Activated CD8-positive, alpha-beta T cell treated with anti-CD3 and anti-CD28 coated beads, Interleukin-2, amount 10 ng/mL, durations not matched to agents 7 days and 5 days (primary cell): ENCODE measurements around the gene PPFIBP1. TPM values are rescaled to one million over a fixed set of nuclear protein-coding genes. Genes with fewer than 3 reads are reported as not detected.
A peak's percentile ranks its signal among the peaks of the same experiment; 100 is the strongest.
"Not testable (repeated sequence)": the region's sequence is repeated elsewhere in the genome, so short reads cannot be mapped to it uniquely, and the experiment has no call there.

Experiments
- ATAC-seq: fragments of 150-1000 bp; cut with Tn5 transposase; one replicate; pipeline ENCODE4 v1.10.0; 2021; ENCODE audit warnings: moderate library complexity
- CTCF ChIA-PET: fragments of 350-600 bp; sonication (Branson Sonifier 250); formaldehyde crosslinking; loops from one replicate; lab custom pipeline; 2021; ENCODE audit warnings: antibody characterized with exemption; lab: Charles Lee
- POLR2A ChIA-PET: fragments of 350-600 bp; sonication (Branson Sonifier 250); formaldehyde crosslinking; loops from one replicate; lab custom pipeline; 2021; ENCODE audit warnings: antibody characterized with exemption; lab: Charles Lee
- DNase-seq: peaks from one replicate; pipeline ENCODE4 v3.0.0-alpha.2; 2020
- H3K27ac Mint-ChIP-seq: one replicate; pipeline ENCODE4 v1.8.0; 2021; ENCODE audit warnings: mild to moderate bottlenecking, mixed read lengths
- H3K27me3 Mint-ChIP-seq: one replicate; pipeline ENCODE4 v1.8.0; 2021; ENCODE audit warnings: low read depth, mixed read lengths
- H3K36me3 Mint-ChIP-seq: one replicate; pipeline ENCODE4 v1.8.0; 2021; ENCODE audit warnings: low read depth, mixed read lengths
- H3K4me1 Mint-ChIP-seq: one replicate; pipeline ENCODE4 v1.8.0; 2021; ENCODE audit warnings: low read depth, mixed read lengths
- H3K4me3 Mint-ChIP-seq: one replicate; pipeline ENCODE4 v1.8.0; 2021; ENCODE audit warnings: mild to moderate bottlenecking, mixed read lengths
- H3K9me3 Mint-ChIP-seq: one replicate; pipeline ENCODE4 v1.8.0; 2022; ENCODE audit warnings: mixed read lengths; ENCODE audit not compliant: insufficient read depth
- total RNA-seq, 2 experiments: library from RNA; stranded (reverse); gene quantifications; one replicate each; pipeline ENCODE4 v1.2.3, GENCODE V29; 2021

PPFIBP1 gene
- total RNA-seq, 2 experiments from 2014 or later = 17.5 TPM

DNA sequence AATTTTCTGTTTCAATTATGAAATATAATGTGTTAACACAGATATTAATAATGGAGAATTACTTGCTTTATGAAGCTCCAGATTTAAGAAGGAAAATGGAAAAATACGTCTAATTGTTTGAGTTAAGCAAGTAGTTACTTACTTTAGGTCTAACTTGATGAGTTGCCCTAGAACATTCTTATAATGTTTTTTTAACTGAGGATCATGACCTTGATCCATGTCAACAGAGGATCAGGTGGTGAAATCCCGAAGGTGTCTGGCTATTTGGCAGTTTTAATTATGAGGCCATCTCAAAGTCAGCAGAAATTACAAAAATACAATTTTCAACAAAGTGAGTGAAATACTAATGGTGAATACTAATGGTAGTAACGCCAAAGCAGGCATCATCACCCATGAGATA, 115.3 kb downstream of the PPFIBP1 start:
- peaks cover 25% of the 10 kb centered on the region for H3K4me1 Mint-ChIP-seq
- ChIA-PET POLR2A (no interaction called here), CTCF (interaction anchor here (1.5 kb wide), 1 partner anchor 13 kb away, joined by 3 read pairs; no protein-coding TSS in a partner anchor)
- DNase-seq = no peak
- peaks cover 2% of the 10 kb centered on the region for H3K27me3 Mint-ChIP-seq
- H3K4me3 Mint-ChIP-seq = no peak overlapping the region
- no peaks in the 10 kb centered on the region for H3K9me3 Mint-ChIP-seq
- H3K36me3 Mint-ChIP-seq = peaks cover 6% of the 10 kb centered on the region
- ATAC-seq = no peak
- H3K27ac Mint-ChIP-seq = no peak overlapping the region

DNA sequence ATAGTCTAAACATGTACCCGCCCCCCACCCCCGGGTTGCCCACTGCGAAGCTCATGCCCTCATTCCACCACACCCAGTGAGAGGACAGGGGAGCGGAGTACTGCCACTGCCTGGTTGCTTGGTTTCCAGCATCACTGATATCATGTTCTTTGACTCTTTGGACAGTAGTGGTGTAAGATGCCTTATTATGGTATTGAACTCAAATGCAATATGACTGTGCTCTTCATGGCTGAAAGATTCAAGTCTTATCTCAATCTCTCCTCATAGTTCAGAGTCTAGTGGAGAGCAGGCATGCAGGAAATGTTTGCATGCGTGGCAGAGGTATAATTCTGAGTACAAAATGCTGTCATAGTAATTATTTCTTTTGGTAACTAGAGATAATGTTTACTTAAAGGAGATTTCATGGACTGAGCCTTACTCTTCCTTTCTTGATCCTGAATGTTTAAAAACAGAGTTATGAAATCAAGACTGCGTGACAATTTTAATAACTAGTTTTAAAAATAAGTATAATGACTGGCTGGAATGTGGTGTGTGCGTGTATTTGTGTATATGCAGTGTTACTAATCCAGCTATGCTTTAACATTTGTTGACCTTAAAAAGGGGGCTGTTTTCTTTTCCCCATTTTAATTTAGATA, 116.7 kb downstream of the PPFIBP1 start:
- POLR2A ChIA-PET = not testable (repeated sequence)
- peaks cover 20% of the 10 kb centered on the region for H3K4me1 Mint-ChIP-seq

DNA sequence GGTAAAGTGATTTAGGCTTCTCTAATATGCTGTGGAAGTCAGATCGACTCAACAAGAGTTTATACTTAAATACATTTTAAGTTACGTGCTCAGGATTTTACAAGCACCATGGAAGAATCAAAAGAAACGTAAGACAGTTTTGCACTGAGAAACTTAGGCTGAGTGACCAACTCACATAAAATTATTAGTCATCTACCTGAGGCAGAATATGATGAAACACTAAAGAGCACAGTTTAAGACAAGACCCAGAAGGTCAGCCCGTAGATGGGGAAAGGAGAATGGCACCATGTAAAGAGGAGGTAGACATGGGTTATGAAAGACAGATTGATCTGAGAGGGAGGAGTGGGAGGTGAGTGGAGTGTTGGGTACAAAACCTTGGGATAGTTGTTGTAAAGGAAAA, 118.4 kb downstream of the PPFIBP1 start:
- H3K4me1 Mint-ChIP-seq, POLR2A ChIA-PET, H3K27ac Mint-ChIP-seq, H3K4me3 Mint-ChIP-seq, H3K36me3 Mint-ChIP-seq, ATAC-seq, CTCF ChIA-PET, DNase-seq, H3K9me3 Mint-ChIP-seq, H3K27me3 Mint-ChIP-seq: not testable (repeated sequence)

More for the DNA sequence above, 116.7 kb downstream of the PPFIBP1 start:
- CTCF ChIA-PET = interaction anchor here (1.5 kb wide), 1 partner anchor 12 kb away, joined by 3 read pairs; no protein-coding TSS in a partner anchor
- not testable (repeated sequence) for H3K9me3 Mint-ChIP-seq, H3K4me3 Mint-ChIP-seq, H3K27me3 Mint-ChIP-seq, ATAC-seq, H3K27ac Mint-ChIP-seq, DNase-seq, H3K36me3 Mint-ChIP-seq

DNA sequence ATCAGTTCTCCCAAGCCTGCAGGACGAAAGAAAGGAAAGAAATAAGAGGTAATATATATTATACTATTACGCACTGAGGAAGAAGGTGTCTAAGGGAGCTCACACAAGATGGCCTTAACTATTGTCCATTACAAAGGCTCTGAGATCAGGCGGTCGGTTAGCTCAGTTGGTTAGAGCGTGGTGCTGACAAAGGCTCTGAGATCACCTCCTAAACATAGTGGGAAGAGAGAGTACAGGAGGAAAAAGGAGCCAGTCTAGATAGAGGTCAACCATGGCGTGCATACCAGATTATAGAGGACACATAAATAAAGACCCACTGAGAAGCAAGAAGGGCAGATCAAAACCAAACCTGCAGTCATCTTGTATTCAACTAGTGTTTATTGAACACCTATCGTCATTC, 118.9 kb downstream of the PPFIBP1 start:
- H3K4me3 Mint-ChIP-seq, H3K9me3 Mint-ChIP-seq, CTCF ChIA-PET, DNase-seq, H3K36me3 Mint-ChIP-seq, H3K27ac Mint-ChIP-seq, POLR2A ChIA-PET, H3K27me3 Mint-ChIP-seq, H3K4me1 Mint-ChIP-seq, ATAC-seq: not testable (repeated sequence)

DNA sequence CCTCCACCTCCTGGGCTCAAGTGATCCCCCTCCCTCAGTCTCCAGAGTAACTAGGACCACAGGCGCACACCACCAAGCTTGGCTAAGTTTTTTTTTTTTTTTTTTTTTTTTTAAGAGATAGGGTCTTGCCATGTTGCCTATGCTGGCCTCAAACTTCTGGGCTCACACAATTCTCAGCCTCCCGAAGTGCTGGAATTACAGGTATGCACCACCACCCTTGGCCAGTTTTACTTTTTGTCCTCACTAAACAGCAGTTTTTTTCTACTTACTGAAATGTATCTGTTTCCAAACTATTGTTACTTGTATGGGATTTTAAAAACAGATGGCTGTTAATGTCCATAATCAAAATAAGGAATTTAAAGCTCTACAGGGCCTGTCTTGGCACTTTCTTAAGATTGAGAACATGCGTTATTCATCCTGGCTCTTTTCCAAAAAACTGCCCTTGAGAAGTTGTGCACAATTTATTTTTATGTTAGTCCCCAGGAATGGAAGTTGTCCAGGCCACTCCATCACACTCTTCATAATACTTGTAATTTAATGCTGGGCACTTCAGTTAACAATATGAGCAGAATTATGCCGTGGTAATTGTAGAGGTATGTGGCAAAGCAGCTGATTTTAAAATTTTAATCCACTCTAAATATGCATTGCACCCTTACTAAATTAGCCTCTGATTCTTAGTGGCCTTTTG, 120.3 kb downstream of the PPFIBP1 start:
- ATAC-seq (no peak), DNase-seq (no peak)
- Mint-ChIP-seq H3K36me3 (no peaks in the 10 kb centered on the region), H3K4me3 (no peak overlapping the region), H3K4me1 (no peaks in the 10 kb centered on the region), H3K9me3 (no peaks in the 10 kb centered on the region), H3K27me3 (peaks cover 4% of the 10 kb centered on the region), H3K27ac (no peak overlapping the region)
- ChIA-PET POLR2A (no interaction called here), CTCF (no interaction called here)

DNA sequence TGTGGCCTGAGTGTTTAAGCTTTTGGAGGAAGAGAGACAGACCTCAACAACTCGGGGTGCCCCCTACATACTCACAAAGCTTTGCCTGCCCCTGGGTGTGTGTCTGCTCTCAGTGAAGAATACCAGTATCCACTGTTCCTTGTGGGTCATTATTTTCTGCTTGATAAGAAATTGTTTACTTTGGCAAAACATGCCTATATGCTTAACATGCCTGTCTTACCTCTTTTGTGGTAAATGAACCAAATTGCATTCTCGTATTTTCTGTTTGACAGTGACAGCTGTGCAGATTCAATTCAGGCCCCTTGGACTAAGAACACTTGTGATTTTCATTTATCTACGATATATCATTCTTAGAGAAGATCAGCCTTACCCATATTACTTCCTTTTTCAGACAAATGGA, 121.7 kb downstream of the PPFIBP1 start:
- H3K9me3 Mint-ChIP-seq = no peaks in the 10 kb centered on the region
- POLR2A ChIA-PET = no interaction called here

DNA sequence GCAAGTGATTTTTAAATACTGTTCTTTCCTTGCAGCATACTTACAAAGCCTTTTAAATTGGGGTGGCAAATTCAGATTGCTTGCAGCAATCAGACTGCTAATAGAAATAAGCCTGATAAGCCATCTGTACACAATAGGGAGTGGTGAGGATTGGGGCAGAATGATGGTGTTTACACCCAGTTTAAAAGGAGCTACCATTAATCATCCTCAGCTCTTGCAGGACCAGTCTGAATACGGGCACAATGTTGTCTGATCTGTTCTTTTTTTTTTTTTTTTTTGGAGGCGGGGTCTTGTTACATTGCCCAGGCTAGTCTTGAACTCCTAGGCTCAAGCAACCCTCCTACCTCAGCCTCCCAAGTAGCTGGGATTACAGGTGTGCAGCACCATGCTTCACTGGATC, 122.1 kb downstream of the PPFIBP1 start:
- Mint-ChIP-seq H3K9me3 (no peaks in the 10 kb centered on the region), H3K4me3 (no peak overlapping the region), H3K4me1 (no peaks in the 10 kb centered on the region), H3K27me3 (peaks cover 2% of the 10 kb centered on the region), H3K36me3 (no peaks in the 10 kb centered on the region), H3K27ac (no peak overlapping the region)
- DNase-seq = no peak
- ATAC-seq = no peak
- CTCF ChIA-PET = no interaction called here
- POLR2A ChIA-PET = no interaction called here

More for the DNA sequence above, 121.7 kb downstream of the PPFIBP1 start:
- Mint-ChIP-seq H3K27ac (no peak overlapping the region), H3K36me3 (no peaks in the 10 kb centered on the region), H3K4me1 (no peaks in the 10 kb centered on the region), H3K27me3 (peaks cover 2% of the 10 kb centered on the region), H3K4me3 (no peak overlapping the region)
- no peak for DNase-seq
- ATAC-seq = no peak
- CTCF ChIA-PET = no interaction called here

DNA sequence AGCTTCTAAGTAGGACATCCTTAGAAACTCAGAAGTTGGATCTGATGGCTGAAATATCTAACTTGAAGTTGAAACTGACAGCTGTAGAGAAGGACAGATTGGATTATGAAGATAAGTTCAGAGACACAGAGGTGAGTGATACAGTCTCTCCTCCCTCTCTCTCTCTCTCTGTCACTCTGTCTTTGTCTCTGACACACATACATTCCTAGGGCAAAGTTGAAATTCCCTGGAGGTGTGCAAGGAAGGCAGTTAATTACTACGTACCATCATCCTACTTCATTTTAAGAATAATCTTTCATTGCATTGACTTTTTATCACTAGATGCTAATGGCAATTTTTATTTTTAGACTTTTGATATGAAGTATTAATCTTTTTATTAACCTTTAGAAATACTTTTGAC, 126.0 kb downstream of the PPFIBP1 start:
- Mint-ChIP-seq H3K27ac (no peak overlapping the region), H3K9me3 (no peaks in the 10 kb centered on the region), H3K27me3 (no peaks in the 10 kb centered on the region), H3K36me3 (no peaks in the 10 kb centered on the region), H3K4me1 (peaks cover 16% of the 10 kb centered on the region), H3K4me3 (no peak overlapping the region)
- DNase-seq (no peak), ATAC-seq (no peak)
- POLR2A ChIA-PET = interaction anchor here (0.7 kb wide), 1 partner anchor 313 kb away, joined by 3 read pairs; no protein-coding TSS in a partner anchor
- CTCF ChIA-PET = interaction anchor here (0.8 to 1.4 kb wide), 2 partner anchors 12 to 225 kb away, joined by 3 read pairs; no protein-coding TSS in a partner anchor

DNA sequence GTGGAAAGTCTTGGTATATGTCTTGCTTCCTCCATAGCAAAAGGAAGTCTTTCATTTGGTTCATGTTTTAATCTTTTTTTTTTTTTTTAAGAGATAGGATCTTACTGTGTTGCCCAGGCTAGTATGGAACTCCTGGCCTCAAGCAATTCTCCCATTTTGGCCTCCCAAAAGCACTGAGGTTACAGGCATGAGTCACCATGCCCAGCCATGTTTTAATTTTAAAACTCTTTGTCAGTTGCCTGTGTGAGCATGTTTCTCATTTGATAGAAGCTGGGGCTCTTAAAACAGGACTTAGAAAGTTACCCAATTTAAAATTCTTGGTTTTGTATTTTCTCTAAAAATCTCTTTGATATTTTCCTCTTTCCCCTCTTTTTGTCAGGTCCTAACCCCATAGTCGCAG, 127.2 kb downstream of the PPFIBP1 start:
- ChIA-PET POLR2A (interaction anchor here (0.6 kb wide), 1 partner anchor 384 kb away, joined by 5 read pairs; no protein-coding TSS in a partner anchor), CTCF (interaction anchor here (0.7 to 1.4 kb wide), 4 partner anchors 11 to 317 kb away, joined by 3 to 4 read pairs (median 3); no protein-coding TSS in a partner anchor)
- peaks cover 18% of the 10 kb centered on the region for H3K4me1 Mint-ChIP-seq
- H3K4me3 Mint-ChIP-seq = no peak overlapping the region
- H3K27ac Mint-ChIP-seq = no peak overlapping the region
- no peaks in the 10 kb centered on the region for H3K27me3 Mint-ChIP-seq
- H3K9me3 Mint-ChIP-seq = no peaks in the 10 kb centered on the region
- no peak for DNase-seq
- ATAC-seq = no peak
- H3K36me3 Mint-ChIP-seq = no peaks in the 10 kb centered on the region

DNA sequence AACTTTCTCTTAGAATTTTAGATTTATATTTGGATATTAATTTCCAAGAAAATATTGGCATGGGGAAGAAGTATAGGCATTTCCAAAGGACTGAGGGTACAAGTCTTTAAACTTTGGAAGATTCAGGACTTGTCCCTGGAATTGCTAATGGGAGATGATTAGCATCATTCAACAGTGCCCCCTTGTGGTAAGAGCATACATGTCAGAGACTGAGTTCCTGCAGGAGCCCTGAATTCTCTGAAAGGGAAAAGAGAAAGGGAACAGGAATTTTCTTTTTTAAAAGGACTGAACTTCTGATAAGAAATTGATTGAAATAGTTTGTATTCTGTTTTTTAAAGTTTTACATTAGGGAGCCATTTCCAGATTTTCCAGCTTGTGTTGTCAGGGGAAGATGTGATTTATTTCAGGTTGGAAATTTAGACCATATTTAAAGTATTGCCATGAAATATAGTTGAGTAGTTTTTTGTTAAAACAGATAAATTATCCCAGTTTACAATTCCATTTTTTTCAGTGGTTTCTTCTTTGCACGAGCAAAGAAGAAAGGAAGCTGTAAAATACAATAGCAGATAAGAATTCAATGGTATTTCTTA, 128.3 kb downstream of the PPFIBP1 start:
- Mint-ChIP-seq H3K9me3 (no peaks in the 10 kb centered on the region), H3K27me3 (no peaks in the 10 kb centered on the region), H3K36me3 (peaks cover under 1% of the 10 kb centered on the region), H3K4me1 (peaks cover 18% of the 10 kb centered on the region), H3K4me3 (no peak overlapping the region), H3K27ac (no peak overlapping the region)
- POLR2A ChIA-PET = interaction anchor here (0.6 kb wide), 2 partner anchors 118 to 308 kb away, joined by 3 to 4 read pairs; no protein-coding TSS in a partner anchor
- ATAC-seq = no peak
- DNase-seq = peak; percentile 57
- CTCF ChIA-PET = interaction anchor here (0.7 to 2.0 kb wide), 28 partner anchors 10 to 637 kb away, joined by 3 to 22 read pairs (median 4); partner anchors contain the start of gene PPFIBP1

DNA sequence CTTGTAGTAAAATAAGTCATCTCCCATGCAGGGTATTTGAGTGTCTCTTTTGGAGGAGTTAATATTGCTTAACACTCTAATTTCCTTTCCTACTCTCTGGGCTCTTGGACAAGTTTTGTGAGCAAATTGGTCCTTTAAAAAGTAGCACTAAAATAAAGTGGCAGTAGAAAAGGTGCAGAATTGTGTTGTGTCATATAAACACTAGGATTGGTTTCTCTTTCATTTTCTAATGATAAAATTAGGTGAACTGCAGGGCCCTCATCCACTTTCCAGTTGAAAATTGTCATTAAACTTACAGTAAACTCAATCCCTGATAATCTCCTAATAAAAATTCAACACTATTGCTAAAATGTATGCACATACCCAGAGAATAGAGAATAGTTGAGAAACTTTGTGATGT, 129.7 kb downstream of the PPFIBP1 start:
- Mint-ChIP-seq H3K36me3 (peaks cover 3% of the 10 kb centered on the region), H3K9me3 (no peaks in the 10 kb centered on the region), H3K27ac (peak overlapping the region; percentile 74), H3K4me3 (no peak overlapping the region), H3K27me3 (no peaks in the 10 kb centered on the region), H3K4me1 (peaks cover 18% of the 10 kb centered on the region)
- DNase-seq (no peak), ATAC-seq (no peak)
- ChIA-PET POLR2A (no interaction called here), CTCF (interaction anchor here (1.2 to 2.0 kb wide), 3 partner anchors 26 to 219 kb away, joined by 3 to 22 read pairs (median 7); no protein-coding TSS in a partner anchor)
